HG02623 (cell line): ENCODE data around the gene SLC23A2.

Experiments
- ATAC-seq: cut with Tn5 transposase; IDR thresholded peaks from one replicate; pipeline ENCODE4 v1.9.1; 2021; ENCODE audit warnings: moderate library complexity; ENCODE audit not compliant: unreplicated experiment

Gene SLC23A2

DNA sequence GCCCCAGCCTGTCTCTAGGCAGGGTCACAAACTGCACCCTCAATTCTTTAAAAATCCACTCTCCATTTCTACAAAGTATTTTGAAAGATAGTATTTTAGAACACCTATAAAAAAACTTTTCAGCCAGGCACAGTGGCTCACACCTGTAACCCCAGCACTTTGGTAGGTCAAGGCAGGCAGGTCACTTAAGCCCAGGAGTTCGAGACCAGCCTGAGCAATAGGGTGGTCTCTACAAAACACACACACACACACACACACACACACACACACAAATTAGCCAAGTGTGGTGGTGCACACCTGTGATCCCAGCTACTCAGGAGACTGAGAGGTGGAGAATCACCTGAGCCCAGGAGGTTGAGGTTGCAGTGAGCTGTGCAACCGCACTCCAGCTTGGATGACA, 30.2 kb downstream of the SLC23A2 start:
- ATAC-seq: no peak

DNA sequence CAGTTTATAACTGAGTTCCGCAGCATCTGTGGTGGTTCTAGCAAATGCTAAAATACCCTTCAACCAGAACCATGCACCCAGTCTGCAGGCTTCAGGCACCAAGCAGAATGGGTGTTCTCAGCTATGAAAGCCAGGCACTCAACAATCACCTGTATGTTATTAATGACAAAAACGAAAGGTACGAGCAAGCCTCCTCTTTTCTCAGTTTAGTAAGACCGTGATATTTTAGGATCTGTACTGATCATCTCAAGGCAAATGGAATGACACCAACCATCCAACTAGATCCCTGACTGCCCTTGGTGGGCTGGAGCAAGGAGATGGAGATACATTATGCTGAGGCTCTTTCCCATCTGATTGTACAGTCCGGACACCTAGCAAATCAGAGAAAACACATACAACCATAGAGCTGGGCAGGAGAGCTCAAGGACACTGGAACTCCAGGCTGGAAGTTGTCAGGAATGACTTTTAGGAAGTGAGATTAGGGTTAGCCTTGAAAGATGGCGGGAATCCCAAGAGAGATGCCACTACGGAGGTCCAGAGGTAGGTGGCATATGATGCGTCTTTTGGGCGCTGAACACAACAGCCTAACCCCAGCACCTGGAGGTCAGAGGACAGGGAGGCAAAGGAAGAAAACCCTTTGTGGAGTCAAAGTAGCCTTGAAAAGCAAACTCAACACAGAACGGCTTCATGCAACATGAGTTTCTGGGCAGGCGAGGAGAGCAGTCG, 33.4 kb downstream of the SLC23A2 start:
- no peak for ATAC-seq

DNA sequence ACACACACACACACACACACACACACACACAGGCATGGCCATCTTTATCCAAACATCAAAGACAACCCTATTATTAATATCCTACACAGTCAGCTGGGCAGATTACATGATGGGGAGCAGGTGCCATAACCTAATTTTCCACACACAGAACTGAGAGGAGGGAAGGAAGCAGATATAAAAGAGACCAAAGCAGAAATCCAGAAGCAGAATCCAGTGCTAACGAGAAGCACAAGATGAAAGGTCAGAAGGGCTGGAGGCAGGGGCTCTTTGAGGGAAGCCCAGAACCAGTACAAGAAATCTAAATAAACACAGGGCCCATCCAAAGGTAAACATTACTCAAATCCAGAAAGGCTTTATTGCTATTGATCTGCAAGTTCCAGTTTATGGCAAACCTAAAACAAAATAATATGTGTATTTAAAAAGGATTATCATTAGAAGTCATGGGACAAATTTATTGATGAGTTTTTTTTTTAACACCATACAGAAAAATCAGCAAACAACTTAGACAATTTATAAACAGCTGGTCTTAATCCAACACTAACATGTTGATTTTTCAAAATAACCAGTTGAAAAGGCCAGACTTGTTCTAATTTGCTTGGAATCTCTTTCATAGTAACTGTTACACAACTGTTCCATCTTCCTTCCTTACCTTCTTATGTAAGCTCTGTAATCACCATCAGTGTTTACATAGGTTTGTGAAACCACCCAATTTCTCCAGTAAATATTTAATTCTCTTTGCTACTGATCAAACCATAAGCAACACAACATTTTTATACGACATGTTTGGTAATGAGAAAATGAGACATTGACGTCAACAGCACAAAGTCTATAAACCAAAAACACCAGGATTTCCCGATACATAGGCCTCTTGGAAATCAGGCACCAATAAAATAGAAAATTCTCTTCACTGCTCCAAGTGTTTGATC, 34.2 kb downstream of the SLC23A2 start:
- ATAC-seq: no peak

DNA sequence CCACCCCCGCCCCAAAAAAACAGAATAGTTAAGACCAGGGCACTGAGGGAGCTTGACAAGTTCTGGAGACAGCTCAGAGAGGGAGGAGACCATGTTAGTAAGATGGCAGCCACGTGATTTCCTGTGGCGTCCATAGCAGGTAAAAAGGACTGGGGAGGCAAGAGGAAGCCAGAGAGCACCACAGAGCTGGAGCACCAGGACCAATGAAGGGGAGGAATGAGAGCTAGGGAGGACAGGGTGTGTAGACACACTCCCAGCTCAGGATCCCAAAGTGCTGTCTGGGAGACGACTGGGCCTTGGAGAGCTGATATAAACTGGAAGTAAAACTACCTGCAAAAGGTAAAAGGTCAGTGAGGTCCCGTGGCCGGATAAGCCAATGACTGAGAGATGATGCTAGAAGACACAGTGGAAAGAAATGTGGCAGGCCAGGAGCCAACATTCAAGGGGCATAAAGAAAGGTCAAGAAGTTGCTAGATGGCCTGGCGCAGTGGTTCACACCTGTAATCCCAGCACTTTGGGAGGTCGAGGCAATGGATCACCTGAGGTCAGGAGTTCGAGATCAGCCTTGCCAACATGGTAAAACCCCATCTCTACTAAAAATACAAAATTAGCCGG, 39.0 kb downstream of the SLC23A2 start:
- no peak for ATAC-seq

- no peak for ATAC-seq
These were observed 39.6 kb downstream of the SLC23A2 start for GRCh38 chr20:4961746-4962145.

DNA sequence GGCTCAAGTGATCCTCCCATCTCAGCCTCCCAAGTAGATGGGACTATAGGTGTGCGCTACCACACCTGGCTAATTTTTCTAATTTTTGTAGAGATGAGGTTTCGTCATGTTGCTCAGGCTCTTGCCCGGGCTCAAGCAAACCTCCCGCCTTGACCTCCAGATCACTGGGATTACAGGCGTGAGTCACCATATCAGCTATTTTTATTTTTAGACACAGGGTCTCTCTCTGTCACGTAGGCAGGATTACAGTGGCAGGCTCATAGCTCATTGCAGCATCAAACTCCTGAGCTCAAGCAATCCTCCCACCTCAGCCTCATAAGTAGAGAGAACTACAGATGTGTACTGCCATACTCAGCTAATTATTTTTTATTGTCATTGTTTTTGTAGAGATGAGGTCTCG, 41.7 kb downstream of the SLC23A2 start:
- no peak for ATAC-seq

GRCh38 chr20:4957939-4958362, 43.4 kb downstream of the SLC23A2 start:
- ATAC-seq: no peak

GRCh38 chr20:4957187-4957586, 44.1 kb downstream of the SLC23A2 start:
- no peak for ATAC-seq

GRCh38 chr20:4956200-4956810, 45.0 kb downstream of the SLC23A2 start:
- ATAC-seq: no peak

DNA sequence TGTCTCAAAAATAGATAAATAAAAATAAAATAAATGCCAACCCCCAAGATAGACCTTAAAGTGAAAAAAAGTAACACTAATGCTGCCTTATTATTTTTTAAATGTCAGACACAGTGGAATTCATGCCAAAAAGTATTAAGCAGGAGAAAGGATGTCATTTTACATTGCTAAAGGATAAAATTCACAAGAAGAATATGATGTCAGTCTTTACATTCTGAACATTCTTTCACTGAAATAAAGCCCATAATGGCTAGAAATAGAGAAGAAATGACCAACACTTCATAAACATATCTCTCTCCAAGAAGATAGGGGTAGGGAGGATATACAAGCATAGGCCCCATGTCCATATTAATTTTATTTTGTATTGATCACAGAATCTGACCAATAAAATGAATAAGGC, 47.4 kb downstream of the SLC23A2 start:
- no peak for ATAC-seq

DNA sequence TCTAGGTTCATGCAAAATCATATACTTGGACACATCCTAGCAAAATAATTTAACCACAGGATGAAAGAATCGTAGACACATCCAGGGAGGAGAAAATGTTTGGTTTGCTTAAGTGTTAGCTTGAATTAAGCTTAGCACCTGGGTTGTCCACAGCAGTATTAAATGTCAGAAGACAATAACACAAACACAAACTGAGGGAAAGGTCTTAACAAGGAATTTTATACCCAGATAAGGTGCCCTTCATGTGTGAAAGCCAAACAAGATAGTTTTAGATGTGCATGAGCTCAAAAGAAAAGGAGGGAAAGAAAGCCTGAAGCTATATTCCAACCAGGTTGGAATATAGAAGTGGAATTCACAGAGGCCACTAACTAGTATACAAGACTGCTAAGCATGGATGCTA, 49.1 kb downstream of the SLC23A2 start:
- no peak for ATAC-seq

DNA sequence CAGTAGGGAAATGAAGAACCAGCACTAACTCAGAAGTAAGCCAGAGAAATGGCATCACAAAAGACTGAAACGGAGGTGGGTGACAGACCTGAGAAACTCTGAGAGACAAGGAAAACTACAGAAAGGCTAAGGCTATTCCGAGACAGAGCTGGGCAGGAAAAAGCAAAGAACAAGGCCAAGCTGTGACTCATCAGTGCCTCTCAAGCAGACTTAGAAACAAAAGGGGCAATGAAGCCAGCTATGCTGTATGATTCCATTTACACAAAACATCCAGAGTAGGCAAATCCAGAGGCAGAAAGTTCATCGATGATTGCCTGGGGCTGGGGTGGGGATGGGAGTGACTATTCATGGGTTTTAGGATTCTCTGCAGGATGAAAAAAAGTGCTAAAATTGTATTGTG, 50.0 kb downstream of the SLC23A2 start:
- ATAC-seq: no peak

DNA sequence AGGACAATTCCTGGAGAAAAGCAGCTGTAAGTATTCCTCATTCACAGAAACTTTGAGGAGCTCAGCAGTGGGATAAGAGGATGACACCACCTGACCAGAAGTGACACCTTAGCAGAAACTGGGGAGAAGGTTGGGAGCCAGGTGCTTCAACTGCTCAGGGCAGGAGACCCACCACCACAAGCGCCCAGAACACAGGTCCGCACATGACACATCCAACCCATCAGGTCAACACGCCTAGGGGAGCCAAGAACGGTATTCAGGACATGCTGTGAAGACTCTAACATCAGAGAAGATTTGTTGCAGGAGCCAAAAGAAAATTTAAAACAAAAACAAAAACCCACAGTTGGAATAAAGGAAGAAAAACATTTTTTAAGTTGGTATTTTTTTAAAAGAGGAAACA, 50.5 kb downstream of the SLC23A2 start:
- no peak for ATAC-seq

GRCh38 chr20:4950437-4950836, 50.9 kb downstream of the SLC23A2 start:
- ATAC-seq: no peak

- no peak for ATAC-seq
These were observed 51.5 kb downstream of the SLC23A2 start for GRCh38 chr20:4949833-4950178.

GRCh38 chr20:4947817-4948559, 53.3 kb downstream of the SLC23A2 start:
- ATAC-seq: no peak

DNA sequence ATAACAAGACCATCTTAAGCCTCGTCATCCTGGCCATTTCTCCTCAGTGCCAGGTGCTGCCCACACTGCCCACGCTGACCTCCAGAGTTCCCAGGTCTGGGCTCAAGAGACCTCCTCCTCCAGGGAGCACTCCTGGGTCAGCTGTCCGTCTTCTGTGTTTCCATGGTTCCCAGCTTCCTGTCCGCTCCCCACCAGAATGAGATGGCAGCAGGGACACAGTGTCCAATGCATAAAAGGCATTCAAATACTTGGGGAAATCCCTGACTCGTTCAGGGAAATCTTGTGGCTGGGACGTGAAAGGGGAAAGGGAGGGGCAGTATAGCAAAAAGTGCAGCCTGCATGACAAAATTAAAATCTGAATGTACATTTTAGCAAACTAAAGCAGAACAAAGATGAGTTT, 54.3 kb downstream of the SLC23A2 start:
- ATAC-seq: no peak

- ATAC-seq: no peak
These were observed 54.7 kb downstream of the SLC23A2 start for GRCh38 chr20:4946585-4946984.

DNA sequence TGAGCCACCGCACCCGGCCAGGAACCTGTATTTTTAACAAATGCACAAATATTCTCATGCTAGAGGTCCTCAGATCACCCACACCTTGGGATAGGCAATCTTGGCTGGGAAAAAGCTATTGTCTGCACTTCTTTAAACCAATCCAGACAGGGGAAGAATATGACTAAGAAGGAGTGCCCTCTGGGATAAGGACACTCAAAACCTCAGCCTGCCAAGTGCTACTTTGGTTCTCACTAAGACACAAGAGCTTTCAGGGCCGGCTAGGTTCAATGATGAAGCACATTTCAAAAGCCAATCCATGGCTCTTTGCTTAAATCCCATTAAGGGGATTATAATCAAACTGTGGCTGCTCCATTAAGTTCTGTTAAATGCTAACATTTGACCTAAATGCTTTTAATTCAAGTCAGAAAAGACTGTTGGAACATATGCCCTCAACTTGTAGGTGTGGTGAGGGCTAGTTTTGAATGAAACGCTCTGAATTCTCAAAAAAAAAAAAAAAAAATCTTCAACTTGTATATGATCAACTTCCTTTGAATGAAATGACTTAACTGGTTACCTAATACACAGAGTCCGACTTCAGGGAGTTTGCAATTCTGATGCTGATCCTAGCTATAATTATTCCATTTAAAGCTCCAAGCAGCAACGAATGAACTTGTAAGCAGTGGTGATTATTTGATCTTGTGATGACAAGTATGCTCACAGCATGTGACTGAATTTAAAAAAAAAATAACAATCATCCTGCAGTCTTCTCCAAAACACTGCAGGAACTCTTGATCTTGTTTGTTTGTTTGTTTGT, 56.6 kb downstream of the SLC23A2 start:
- ATAC-seq: no peak

GRCh38 chr20:4942331-4942730, 59.0 kb downstream of the SLC23A2 start:
- no peak for ATAC-seq
